DOHH2 (cell line): ENCODE data around the gene SLC30A1.

Experiments
- H3F3A ChIP-seq: fragments of 200-600 bp; sonication (generic), shearing (Covaris generic); 2 replicates; pipeline ENCODE4 v1.6.0; 2016; ENCODE audit warnings: antibody characterized with exemption, mild to moderate bottlenecking; ENCODE audit not compliant: control insufficient read depth, insufficient read depth
- H3K27ac ChIP-seq: fragments of 200-600 bp; sonication (generic); 2 replicates; pipeline ENCODE4 v1.5.1; 2014; ENCODE audit warnings: low read depth, mild to moderate bottlenecking, low read length, moderate library complexity
- H3K27me3 ChIP-seq: fragments of 200-600 bp; sonication (generic); 2 replicates; pipeline ENCODE4 v1.6.1; 2014; ENCODE audit warnings: mild to moderate bottlenecking, low read length, mixed read lengths; ENCODE audit not compliant: control insufficient read depth
- H3K36me3 ChIP-seq: fragments of 200-600 bp; sonication (generic); 2 replicates; pipeline ENCODE4 v1.6.1; 2014; ENCODE audit warnings: mild to moderate bottlenecking, low read length, moderate library complexity, mixed read lengths; ENCODE audit not compliant: control insufficient read depth
- H3K4me1 ChIP-seq: fragments of 200-600 bp; sonication (generic); 2 replicates; pipeline ENCODE4 v1.6.1; 2014; ENCODE audit warnings: mild to moderate bottlenecking, low read length, mixed read lengths; ENCODE audit not compliant: control insufficient read depth
- H3K4me2 ChIP-seq: fragments of 200-600 bp; sonication (generic); 2 replicates; pipeline ENCODE4 v1.6.0; 2014; ENCODE audit warnings: mild to moderate bottlenecking, low read length, moderate library complexity
- H3K4me3 ChIP-seq: fragments of 200-600 bp; sonication (generic); 2 replicates; pipeline ENCODE4 v1.5.1; 2014; ENCODE audit warnings: mild to moderate bottlenecking, low read length, mixed read lengths
- H3K79me2 ChIP-seq: fragments of 200-600 bp; sonication (generic); 2 replicates; pipeline ENCODE4 v1.6.1; 2014; ENCODE audit warnings: mild to moderate bottlenecking, low read length, mixed read lengths; ENCODE audit not compliant: control insufficient read depth
- H3K9me2 ChIP-seq: fragments of 200-600 bp; sonication (generic); replicated peaks from 2 replicates; pipeline ENCODE4 v1.6.1; 2014; ENCODE audit warnings: mild to moderate bottlenecking, low read length, mixed read lengths; ENCODE audit not compliant: control insufficient read depth
- H3K9me3 ChIP-seq: fragments of 200-600 bp; sonication (generic); 2 replicates; pipeline ENCODE4 v1.6.1; 2014; ENCODE audit warnings: antibody characterized with exemption, low read length, mixed read lengths; ENCODE audit not compliant: control insufficient read depth, insufficient read depth
- H4K20me1 ChIP-seq: fragments of 200-600 bp; sonication (generic); 2 replicates; pipeline ENCODE4 v1.6.0; 2014; ENCODE audit warnings: low read depth, mild to moderate bottlenecking, antibody characterized with exemption, low read length, moderate library complexity; ENCODE audit not compliant: control insufficient read depth, insufficient read depth
- EZH2phosphoT487 ChIP-seq: fragments of 200-600 bp; sonication (generic); IDR thresholded peaks from 2 replicates; pipeline ENCODE4 v1.6.1; 2017; ENCODE audit warnings: borderline replicate concordance, mild to moderate bottlenecking, antibody characterized with exemption, low read length, moderate library complexity, mixed read lengths
- TF ChIP-seq, protein P1 (sequence below): fragments of 200-600 bp; sonication (generic); IDR thresholded peaks from one replicate; pipeline ENCODE4 v1.5.1; 2014; ENCODE audit warnings: antibody characterized with exemption, mild to moderate bottlenecking, low read depth, low read length; ENCODE audit not compliant: poor library complexity, severe bottlenecking

The SLC30A1 gene

DNA sequence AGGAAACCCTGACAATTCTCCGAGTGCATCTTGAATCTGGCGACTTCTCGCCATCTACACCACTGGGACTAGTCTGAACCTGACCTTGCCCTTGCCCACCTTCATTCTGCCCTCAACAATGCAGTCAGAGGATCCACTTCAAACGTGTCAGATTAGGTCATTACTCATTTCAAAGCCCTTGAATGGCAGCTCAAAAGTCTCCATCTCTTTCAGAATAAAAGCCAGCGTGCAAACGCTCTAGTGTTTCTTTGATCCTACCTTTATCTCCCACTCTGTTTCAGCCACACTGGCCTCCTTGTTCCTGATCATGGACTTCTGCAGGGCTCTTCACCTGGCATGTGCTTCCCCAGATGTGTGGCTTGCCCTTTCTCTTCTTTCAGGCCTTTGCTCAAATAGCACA, 31.3 kb downstream of the SLC30A1 start:
- TF ChIP-seq, protein P1, sequence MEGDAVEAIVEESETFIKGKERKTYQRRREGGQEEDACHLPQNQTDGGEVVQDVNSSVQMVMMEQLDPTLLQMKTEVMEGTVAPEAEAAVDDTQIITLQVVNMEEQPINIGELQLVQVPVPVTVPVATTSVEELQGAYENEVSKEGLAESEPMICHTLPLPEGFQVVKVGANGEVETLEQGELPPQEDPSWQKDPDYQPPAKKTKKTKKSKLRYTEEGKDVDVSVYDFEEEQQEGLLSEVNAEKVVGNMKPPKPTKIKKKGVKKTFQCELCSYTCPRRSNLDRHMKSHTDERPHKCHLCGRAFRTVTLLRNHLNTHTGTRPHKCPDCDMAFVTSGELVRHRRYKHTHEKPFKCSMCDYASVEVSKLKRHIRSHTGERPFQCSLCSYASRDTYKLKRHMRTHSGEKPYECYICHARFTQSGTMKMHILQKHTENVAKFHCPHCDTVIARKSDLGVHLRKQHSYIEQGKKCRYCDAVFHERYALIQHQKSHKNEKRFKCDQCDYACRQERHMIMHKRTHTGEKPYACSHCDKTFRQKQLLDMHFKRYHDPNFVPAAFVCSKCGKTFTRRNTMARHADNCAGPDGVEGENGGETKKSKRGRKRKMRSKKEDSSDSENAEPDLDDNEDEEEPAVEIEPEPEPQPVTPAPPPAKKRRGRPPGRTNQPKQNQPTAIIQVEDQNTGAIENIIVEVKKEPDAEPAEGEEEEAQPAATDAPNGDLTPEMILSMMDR: no peak
- TF ChIP-seq EZH2phosphoT487: no peak
- Histone ChIP-seq H4K20me1 (no peaks in the 10 kb centered on the region), H3K36me3 (no peaks in the 10 kb centered on the region), H3K4me3 (no peak overlapping the region), H3K27me3 (peaks cover 10% of the 10 kb centered on the region; the same call in 1 of the 2 replicates), H3K4me1 (no peaks in the 10 kb centered on the region), H3K9me3 (no peaks in the 10 kb centered on the region), H3K9me2 (no peaks in the 10 kb centered on the region), H3K4me2 (no peak overlapping the region), H3K79me2 (no peaks in the 10 kb centered on the region), H3F3A (no peaks in the 10 kb centered on the region), H3K27ac (no peak overlapping the region)

DNA sequence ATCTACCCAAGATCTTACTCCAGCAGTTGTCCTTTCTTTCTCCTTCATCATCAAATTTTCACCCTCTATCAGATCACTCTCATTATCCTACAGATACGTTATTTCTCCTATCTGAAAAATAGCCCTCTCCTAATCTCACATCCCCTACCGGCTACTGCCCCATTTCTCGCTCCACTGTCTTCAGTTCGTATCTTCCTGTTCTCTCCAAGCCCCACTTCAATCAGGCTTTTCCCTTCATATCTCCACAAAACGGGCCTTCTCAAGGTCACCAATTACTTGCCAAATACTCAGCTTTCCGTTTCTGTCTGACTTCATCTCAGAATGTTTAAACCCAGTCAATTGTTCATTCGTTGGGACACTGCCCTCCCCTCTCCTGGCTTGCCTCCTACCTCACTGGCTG, 32.4 kb downstream of the SLC30A1 start:
- no peaks in the 10 kb centered on the region for H3K9me3 ChIP-seq
- H3K9me2 ChIP-seq: no peaks in the 10 kb centered on the region
- TF ChIP-seq, protein P1: no peak
- TF ChIP-seq EZH2phosphoT487: no peak
- peaks cover 10% of the 10 kb centered on the region; the same call in 1 of the 2 replicates for H3K27me3 ChIP-seq
- H3K4me1 ChIP-seq: no peaks in the 10 kb centered on the region
- no peak overlapping the region for H3K4me2 ChIP-seq
- no peak overlapping the region for H3K27ac ChIP-seq
- H3F3A ChIP-seq: no peaks in the 10 kb centered on the region
- H4K20me1 ChIP-seq: no peaks in the 10 kb centered on the region
- H3K79me2 ChIP-seq: no peaks in the 10 kb centered on the region
- no peak overlapping the region for H3K4me3 ChIP-seq
- no peaks in the 10 kb centered on the region for H3K36me3 ChIP-seq

DNA sequence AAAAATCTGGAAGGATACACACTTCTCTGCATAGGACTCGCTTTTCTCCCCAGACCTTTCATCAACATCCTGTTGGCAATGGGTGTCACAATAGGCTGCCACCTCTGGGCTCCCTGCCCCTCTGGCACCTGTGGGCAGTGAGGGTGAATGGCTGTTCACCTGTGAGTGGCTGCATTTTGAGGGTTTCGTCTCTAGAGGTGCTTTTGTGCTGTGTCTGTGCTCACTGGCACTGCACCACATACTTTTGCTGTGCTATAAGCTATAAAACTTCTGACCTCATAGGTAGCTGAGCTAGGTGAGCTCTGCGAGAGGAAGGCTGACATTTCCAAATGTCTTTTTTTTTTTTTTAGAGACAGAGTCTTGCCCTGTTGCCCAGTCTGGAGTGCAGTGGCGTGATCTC, 35.9 kb downstream of the SLC30A1 start:
- Histone ChIP-seq H3K4me2 (no peak overlapping the region), H3K4me1 (no peaks in the 10 kb centered on the region)

More for the DNA sequence above, 35.9 kb downstream of the SLC30A1 start:
- Histone ChIP-seq H3K27ac (no peak overlapping the region), H4K20me1 (no peaks in the 10 kb centered on the region), H3K9me2 (no peaks in the 10 kb centered on the region), H3K36me3 (no peaks in the 10 kb centered on the region), H3K27me3 (peaks cover 10% of the 10 kb centered on the region; the same call in 1 of the 2 replicates), H3K4me3 (no peak overlapping the region), H3F3A (no peaks in the 10 kb centered on the region), H3K79me2 (no peaks in the 10 kb centered on the region), H3K9me3 (no peaks in the 10 kb centered on the region)
- no peak for TF ChIP-seq EZH2phosphoT487
- TF ChIP-seq, protein P1: no peak
